HepG2 (cell line): Measurements from ENCODE around the gene MDH1. TPM values are rescaled to one million over a fixed set of nuclear protein-coding genes. Genes with fewer than 3 reads are reported as not detected.

ENCODE experiments used
- ATAC-seq: fragments of 200-7000 bp; cut with Tn5 transposase; 3 replicates; pipeline ENCODE4 v1.9.1; 2020; ENCODE audit warnings: mild to moderate bottlenecking, moderate library complexity
- BruUV-seq: library from RNA; stranded (reverse); fragments of 400-500 nt; replicated peaks from 2 replicates; lab custom pipeline; 2021; lab: Mats Ljungman, UMichigan
- CTCF ChIA-PET: fragments of 300-600 bp; formaldehyde crosslinking; extraction: SDS; loops from one replicate; lab custom pipeline; 2021; ENCODE audit warnings: low total read pairs, inconsistent platforms, low intra/inter-chr PET ratio; lab: Yijun Ruan, JAX
- POLR2A ChIA-PET: fragments of 350-600 bp; sonication (Branson Sonifier 250); formaldehyde crosslinking; loops from one replicate; lab custom pipeline; 2020; ENCODE audit warnings: antibody characterized with exemption, inconsistent platforms; lab: Yijun Ruan, JAX
- DNase-seq: peaks from one replicate; pipeline ENCODE4 v3.0.0-alpha.2; 2015; ENCODE audit warnings: low spot score
- FAIRE-seq: peaks from 3 replicates; lab custom pipeline; 2011; peaks lifted over from hg19 to GRCh38; lab: Jason Lieb, UNC
- H2AFZ ChIP-seq: one replicate; pipeline ENCODE4 v1.6.1; 2011; ENCODE audit warnings: low read length, inconsistent platforms
- H3K27ac ChIP-seq: fragments of 300-600 bp; 3 replicates; pipeline ENCODE4 v1.8.0; 2011; ENCODE audit warnings: mixed run types, mild to moderate bottlenecking, mixed read lengths, low read length, inconsistent platforms; ENCODE audit not compliant: insufficient read depth; ENCODE audit errors: extremely low read length
- H3K27me3 ChIP-seq, 2 experiments: fragments of 200-600 bp in 1 of 2; 2 replicates in 1 of 2; 3 replicates in 1 of 2; pipeline versions ENCODE4 v1.6.0 to v1.8.0; 2011; ENCODE audit warnings: low read length in 2 of 2, mild to moderate bottlenecking in 2 of 2, moderate library complexity in 2 of 2, inconsistent platforms in 1 of 2; ENCODE audit not compliant: insufficient read depth in 2 of 2, control insufficient read depth in 1 of 2
- H3K36me3 ChIP-seq, 2 experiments: fragments of 200-600 bp in 1 of 2; replicated peaks in 1 of 2; 2 replicates in 1 of 2; 3 replicates in 1 of 2; pipeline versions ENCODE4 v1.5.1 to v1.8.0; 2011; ENCODE audit warnings: low read length in 2 of 2, inconsistent platforms in 1 of 2; ENCODE audit not compliant: insufficient read depth in 2 of 2, control insufficient read depth in 1 of 2
- H3K4me1 ChIP-seq: 2 replicates; pipeline ENCODE4 v1.5.1; 2012; ENCODE audit warnings: low read length, inconsistent platforms; ENCODE audit not compliant: insufficient read depth
- H3K4me2 ChIP-seq: 2 replicates; pipeline ENCODE4 v1.6.0; 2011; ENCODE audit warnings: low read depth, low read length, inconsistent platforms
- H3K4me3 ChIP-seq, 3 experiments: fragments of 200-600 bp in 1 of 3; sonication (generic), shearing (Covaris generic) in 1 of 3; replicated peaks in 1 of 3; 2 replicates each; pipeline ENCODE4 v1.5.1; 2011 to 2016; ENCODE audit warnings: low read length in 3 of 3, inconsistent platforms in 2 of 3, low read depth in 2 of 3, mild to moderate bottlenecking in 2 of 3, control low read depth in 1 of 3, mixed read lengths in 1 of 3; ENCODE audit not compliant: insufficient read depth in 1 of 3
- H3K79me2 ChIP-seq: one replicate; pipeline ENCODE4 v1.6.1; 2011; ENCODE audit warnings: low read length, inconsistent platforms; ENCODE audit not compliant: insufficient read depth
- H3K9ac ChIP-seq: 2 replicates; pipeline ENCODE4 v1.6.0; 2011; ENCODE audit warnings: mild to moderate bottlenecking, low read depth, low read length, inconsistent platforms; ENCODE audit not compliant: insufficient read depth
- H3K9me3 ChIP-seq: 2 replicates; pipeline ENCODE4 v1.5.1; 2012; ENCODE audit warnings: mild to moderate bottlenecking, low read length
- H4K20me1 ChIP-seq: 2 replicates; pipeline ENCODE4 v1.6.0; 2011; ENCODE audit warnings: inconsistent platforms, mild to moderate bottlenecking, low read length, moderate library complexity; ENCODE audit not compliant: insufficient read depth
- CENPX ChIP-seq: sonication (generic); formaldehyde crosslinking; IDR thresholded peaks from 2 replicates; pipeline ENCODE4 v1.9.0; 2021; ENCODE audit warnings: mild to moderate bottlenecking, missing genetic modification reagents, moderate library complexity
- ERF ChIP-seq: IDR thresholded peaks from 2 replicates; pipeline ENCODE4 v1.6.1; 2018; ENCODE audit warnings: missing biosample characterization, missing genetic modification reagents
- FOSL1 ChIP-seq: sonication (generic); formaldehyde crosslinking; IDR thresholded peaks from 2 replicates; pipeline ENCODE4 v1.9.0; 2021; ENCODE audit warnings: missing genetic modification reagents, borderline replicate concordance
- MED13 ChIP-seq: sonication (generic); formaldehyde crosslinking; IDR thresholded peaks from 2 replicates; pipeline ENCODE4 v1.5.0; 2020; ENCODE audit warnings: missing genetic modification reagents
- NR2F6 ChIP-seq, 2 experiments: IDR thresholded peaks; 2 replicates each; pipeline ENCODE4 v1.6.1; 2016; ENCODE audit warnings: antibody characterized with exemption in 1 of 2, mild to moderate bottlenecking in 1 of 2
- TEAD2 ChIP-seq: sonication (generic); formaldehyde crosslinking; IDR thresholded peaks from 2 replicates; pipeline ENCODE4 v1.9.0; 2021; ENCODE audit warnings: missing genetic modification reagents
- TOPORS ChIP-seq: sonication (generic); formaldehyde crosslinking; IDR thresholded peaks from 2 replicates; pipeline ENCODE4 v1.8.0; 2023; ENCODE audit warnings: mild to moderate bottlenecking, missing genetic modification reagents
- ZNF180 ChIP-seq: sonication (generic); formaldehyde crosslinking; IDR thresholded peaks from 2 replicates; pipeline ENCODE4 v1.4.0; 2020; ENCODE audit warnings: low read depth, missing genetic modification reagents, borderline replicate concordance
- ZNF335 ChIP-seq: sonication (generic); formaldehyde crosslinking; IDR thresholded peaks from 2 replicates; pipeline ENCODE4 v1.4.0; 2020; ENCODE audit warnings: missing genetic modification reagents
- ZNF747 ChIP-seq: sonication (generic); formaldehyde crosslinking; IDR thresholded peaks from 2 replicates; pipeline ENCODE4 v1.8.1; 2023; ENCODE audit warnings: missing genetic modification reagents, mild to moderate bottlenecking, borderline replicate concordance
- in situ Hi-C: cut with HindIII; loops from 2 replicates; pipeline ENCODE4 v1.10.0; 2017; ENCODE audit warnings: low pct_unique_long_range_greater_than_20kb; ENCODE audit not compliant: extremely low pct_ligation_motif_present
- intact Hi-C: fragments of 100-400 bp; cut with micrococcal nuclease; formaldehyde crosslinking; loops from one replicate; pipeline ENCODE4 v1.10.0; 2022; ENCODE audit not compliant: unreplicated experiment
- polyA plus RNA-seq, 8 experiments: library from polyadenylated mRNA; depleted of rRNA in 3 of 8; stranded (reverse) in 7 of 8; unstranded in 1 of 8; fragments of >200 nt; fragmentation: Illumina TruSeq in 4 of 8; extraction: Trizol in 4 of 8; gene quantifications; 2 replicates each; pipeline versions ENCODE4 v1.2.1 to v1.2.3, GENCODE V29; 2011 to 2016; ENCODE audit warnings: low read depth in 4 of 8, missing spikeins in 1 of 8, mixed read lengths in 1 of 8; ENCODE audit not compliant: insufficient read depth in 1 of 8
- total RNA-seq, 5 experiments: library from RNA; depleted of rRNA; stranded (reverse); fragments of >200 nt; fragmentation: Illumina TruSeq; extraction: Trizol; gene quantifications; 2 replicates each; pipeline ENCODE4 v1.2.3, GENCODE V29; 2016; ENCODE audit warnings: low read depth in 1 of 5
- TF ChIP-seq, protein P1 (sequence below): IDR thresholded peaks from 2 replicates; pipeline ENCODE4 v1.6.1; 2016; ENCODE audit warnings: mild to moderate bottlenecking

Gene MDH1
- total and polyA plus RNA-seq, 2 of the 13 experiments (the other 11 are each of a cell fraction or from before 2014, with no cell fraction given): 293 to 415 TPM

DNA sequence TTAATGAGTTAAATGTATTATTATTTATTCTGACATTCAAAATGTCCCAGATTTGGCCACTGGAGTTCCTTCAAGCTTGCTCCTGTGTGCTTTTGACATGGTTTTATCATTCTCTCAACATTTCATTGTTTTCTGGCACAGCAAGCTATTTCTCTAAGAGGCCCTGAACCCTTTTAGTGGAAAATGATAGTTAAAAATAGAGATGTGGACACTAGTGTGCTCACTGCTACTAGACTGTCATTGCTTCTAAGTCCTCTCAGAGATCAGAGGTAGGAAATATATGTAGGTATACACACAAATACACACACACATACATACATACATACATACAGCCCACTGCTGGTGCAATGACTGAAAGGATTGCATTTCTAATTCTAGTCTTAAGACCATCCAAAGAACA is 26.0 kb upstream of the MDH1 start:
- H3K4me1 ChIP-seq: no peaks in the 10 kb centered on the region
- DNase-seq (no peak), FAIRE-seq (no peak), ATAC-seq (no peak)
- no TSS peak for BruUV-seq
- in situ Hi-C loops (no loop called here), intact Hi-C loops (no loop called here)
- POLR2A ChIA-PET: no interaction called here
- no peaks in the 10 kb centered on the region for H3K27me3 ChIP-seq
- H3K4me2 ChIP-seq: no peak overlapping the region
- no peak overlapping the region for H2AFZ ChIP-seq
- H3K4me3 ChIP-seq: no peak overlapping the region
- H3K27ac ChIP-seq: no peak overlapping the region
- TF ChIP-seq CENPX (CRISPR knock-in tag) (no peak), FOSL1 (CRISPR knock-in tag) (no peak), ZNF180 (no peak), ZNF335 (CRISPR knock-in tag) (no peak), TOPORS (CRISPR knock-in tag) (no peak), MED13 (CRISPR knock-in tag) (no peak), NR2F6 (IDR thresholded peaks at IDR 0.05) (no peak), NR2F6 (CRISPR knock-in tag; IDR thresholded peaks at IDR 0.05) (no peak), ERF (CRISPR knock-in tag) (no peak)
- TF ChIP-seq, protein P1, sequence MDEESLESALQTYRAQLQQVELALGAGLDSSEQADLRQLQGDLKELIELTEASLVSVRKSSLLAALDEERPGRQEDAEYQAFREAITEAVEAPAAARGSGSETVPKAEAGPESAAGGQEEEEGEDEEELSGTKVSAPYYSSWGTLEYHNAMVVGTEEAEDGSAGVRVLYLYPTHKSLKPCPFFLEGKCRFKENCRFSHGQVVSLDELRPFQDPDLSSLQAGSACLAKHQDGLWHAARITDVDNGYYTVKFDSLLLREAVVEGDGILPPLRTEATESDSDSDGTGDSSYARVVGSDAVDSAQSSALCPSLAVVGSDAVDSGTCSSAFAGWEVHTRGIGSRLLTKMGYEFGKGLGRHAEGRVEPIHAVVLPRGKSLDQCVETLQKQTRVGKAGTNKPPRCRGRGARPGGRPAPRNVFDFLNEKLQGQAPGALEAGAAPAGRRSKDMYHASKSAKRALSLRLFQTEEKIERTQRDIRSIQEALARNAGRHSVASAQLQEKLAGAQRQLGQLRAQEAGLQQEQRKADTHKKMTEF (CRISPR knock-in tag): no peak
- H3K9me3 ChIP-seq: peaks cover 17% of the 10 kb centered on the region; the same call in 1 of the 2 replicates
- H3K79me2 ChIP-seq: no peaks in the 10 kb centered on the region
- CTCF ChIA-PET: no interaction called here
- no peaks in the 10 kb centered on the region for H3K36me3 ChIP-seq
- no peaks in the 10 kb centered on the region for H4K20me1 ChIP-seq
- H3K9ac ChIP-seq: no peak overlapping the region

DNA sequence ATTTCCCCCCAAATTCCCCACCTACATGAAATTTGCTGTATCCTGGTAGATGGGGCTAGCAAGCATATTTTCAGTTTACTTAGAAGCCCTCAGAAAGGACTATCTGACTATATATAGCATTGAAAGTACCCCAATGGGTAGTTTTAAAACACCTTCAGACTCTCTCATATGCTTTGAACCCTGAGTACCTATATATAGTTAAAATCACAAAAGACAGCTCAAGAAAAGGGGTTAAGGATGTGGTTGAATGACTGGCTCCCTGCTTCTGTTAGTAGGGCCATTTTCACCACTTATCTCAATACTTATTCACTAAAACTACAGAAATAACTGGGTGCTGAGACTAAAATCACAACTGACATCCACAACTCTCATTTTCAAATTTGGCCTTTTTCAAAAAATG is 19.0 kb upstream of the MDH1 start:
- in situ Hi-C loops: no loop called here
- peaks cover 7% of the 10 kb centered on the region; the same call in 1 of the 2 replicates for H3K4me1 ChIP-seq
- no peak overlapping the region for H3K27ac ChIP-seq
- TF ChIP-seq ZNF747 (CRISPR knock-in tag) (no peak), TEAD2 (CRISPR knock-in tag) (no peak)
- ChIA-PET POLR2A (no interaction called here), CTCF (no interaction called here)
- peaks cover 17% of the 10 kb centered on the region; the same call in 1 of the 2 replicates for H3K9me3 ChIP-seq
- BruUV-seq: no TSS peak
- FAIRE-seq (no peak), ATAC-seq (no peak), DNase-seq (no peak)
- H3K79me2 ChIP-seq: no peaks in the 10 kb centered on the region
- H3K36me3 ChIP-seq: no peaks in the 10 kb centered on the region
- no peak overlapping the region for H3K9ac ChIP-seq
- H2AFZ ChIP-seq: no peak overlapping the region
- intact Hi-C loops: no loop called here
- no peak overlapping the region for H3K4me3 ChIP-seq
- no peak overlapping the region for H3K4me2 ChIP-seq
- H3K27me3 ChIP-seq: no peaks in the 10 kb centered on the region
- H4K20me1 ChIP-seq: no peaks in the 10 kb centered on the region
